MCF 10A (cell line): Measurements from ENCODE around the gene SPAG16. TPM values are rescaled to one million over a fixed set of nuclear protein-coding genes. Genes with fewer than 3 reads are reported as not detected.

ENCODE experiments used
- BruUV-seq: library from RNA; stranded (reverse); fragments of 400-500 nt; replicated peaks from 2 replicates; lab custom pipeline; 2021; lab: Mats Ljungman, UMichigan
- CTCF ChIA-PET: fragments of 300-600 bp; sonication (Branson Sonifier 250); formaldehyde crosslinking; extraction: SDS; loops from one replicate; lab custom pipeline; 2021; ENCODE audit warnings: antibody characterized with exemption, inconsistent platforms; lab: Yijun Ruan, JAX
- POLR2A ChIA-PET: fragments of 300-600, 350-650 bp; sonication (Branson Sonifier 250); formaldehyde crosslinking; extraction: SDS; loops from one replicate; lab custom pipeline; 2020; ENCODE audit warnings: antibody characterized with exemption, inconsistent platforms; lab: Yijun Ruan, JAX
- DNase-seq: peaks from one replicate; pipeline ENCODE4 v3.0.0-alpha.2; 2018; ENCODE audit not compliant: unreplicated experiment
- H3K27ac Mint-ChIP-seq: one replicate; pipeline ENCODE4 v1.8.0; 2022; ENCODE audit warnings: mild to moderate bottlenecking, low read depth, mixed read lengths; ENCODE audit not compliant: unreplicated experiment
- H3K27me3 Mint-ChIP-seq: one replicate; pipeline ENCODE4 v1.8.0; 2022; ENCODE audit warnings: mixed read lengths; ENCODE audit not compliant: insufficient read depth, unreplicated experiment
- H3K36me3 Mint-ChIP-seq: one replicate; pipeline ENCODE4 v1.8.0; 2022; ENCODE audit warnings: mild to moderate bottlenecking, moderate library complexity, mixed read lengths; ENCODE audit not compliant: insufficient read depth, unreplicated experiment
- H3K4me1 Mint-ChIP-seq: one replicate; pipeline ENCODE4 v1.8.0; 2022; ENCODE audit warnings: mixed read lengths; ENCODE audit not compliant: insufficient read depth, unreplicated experiment
- H3K4me3 Mint-ChIP-seq: one replicate; pipeline ENCODE4 v1.8.0; 2022; ENCODE audit warnings: mild to moderate bottlenecking, moderate library complexity, mixed read lengths; ENCODE audit not compliant: unreplicated experiment
- H3K9me3 Mint-ChIP-seq: one replicate; pipeline ENCODE4 v1.8.0; 2022; ENCODE audit warnings: mixed read lengths; ENCODE audit not compliant: unreplicated experiment
- intact Hi-C: fragments of 100-400 bp; cut with micrococcal nuclease; formaldehyde crosslinking; loops from 2 replicates; pipeline ENCODE4 v1.14.1; 2022
- total RNA-seq: library from RNA; stranded (reverse); gene quantifications from 2 replicates; pipeline ENCODE4 v1.2.3, GENCODE V29; 2022
- TF ChIP-seq, protein P1 (sequence below): fragments of 200-600 bp; IDR thresholded peaks from one replicate; pipeline ENCODE4 v1.8.0; 2022; ENCODE audit warnings: antibody characterized with exemption, mild to moderate bottlenecking; ENCODE audit not compliant: unreplicated experiment

SPAG16 gene
- total RNA-seq, 1 experiment from 2014 or later: 11.5 TPM

DNA sequence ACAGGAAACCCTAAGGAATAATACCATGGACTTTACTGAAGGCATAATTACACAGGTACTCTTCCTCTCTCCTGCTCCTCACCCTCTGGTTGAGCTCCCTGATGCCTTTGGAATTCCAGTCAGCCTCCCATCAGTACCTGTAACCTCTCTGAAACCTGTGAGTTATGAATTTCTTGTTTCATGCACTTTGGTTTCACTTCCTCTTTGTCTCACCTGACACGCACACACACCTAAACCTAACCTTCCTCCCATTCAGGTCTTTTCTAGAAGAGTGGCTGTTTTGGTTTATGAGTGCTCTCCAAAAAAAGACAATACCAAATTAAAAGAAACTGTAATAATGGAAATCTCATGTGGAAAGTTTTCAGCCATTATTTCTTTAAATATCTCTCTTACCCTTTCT, 675.3 kb downstream of the SPAG16 start:
- Mint-ChIP-seq H3K4me1 (no peaks in the 10 kb centered on the region), H3K4me3 (no peak overlapping the region), H3K27ac (no peak overlapping the region), H3K9me3 (peaks cover 3% of the 10 kb centered on the region), H3K36me3 (no peaks in the 10 kb centered on the region), H3K27me3 (no peaks in the 10 kb centered on the region)
- intact Hi-C loops: no loop called here
- BruUV-seq: no TSS peak
- ChIA-PET CTCF (interaction anchor here (0.7 kb wide), 2 partner anchors 58 to 183 kb away, joined by 4 to 5 read pairs; no protein-coding TSS in a partner anchor), POLR2A (no interaction called here)
- TF ChIP-seq, protein P1, sequence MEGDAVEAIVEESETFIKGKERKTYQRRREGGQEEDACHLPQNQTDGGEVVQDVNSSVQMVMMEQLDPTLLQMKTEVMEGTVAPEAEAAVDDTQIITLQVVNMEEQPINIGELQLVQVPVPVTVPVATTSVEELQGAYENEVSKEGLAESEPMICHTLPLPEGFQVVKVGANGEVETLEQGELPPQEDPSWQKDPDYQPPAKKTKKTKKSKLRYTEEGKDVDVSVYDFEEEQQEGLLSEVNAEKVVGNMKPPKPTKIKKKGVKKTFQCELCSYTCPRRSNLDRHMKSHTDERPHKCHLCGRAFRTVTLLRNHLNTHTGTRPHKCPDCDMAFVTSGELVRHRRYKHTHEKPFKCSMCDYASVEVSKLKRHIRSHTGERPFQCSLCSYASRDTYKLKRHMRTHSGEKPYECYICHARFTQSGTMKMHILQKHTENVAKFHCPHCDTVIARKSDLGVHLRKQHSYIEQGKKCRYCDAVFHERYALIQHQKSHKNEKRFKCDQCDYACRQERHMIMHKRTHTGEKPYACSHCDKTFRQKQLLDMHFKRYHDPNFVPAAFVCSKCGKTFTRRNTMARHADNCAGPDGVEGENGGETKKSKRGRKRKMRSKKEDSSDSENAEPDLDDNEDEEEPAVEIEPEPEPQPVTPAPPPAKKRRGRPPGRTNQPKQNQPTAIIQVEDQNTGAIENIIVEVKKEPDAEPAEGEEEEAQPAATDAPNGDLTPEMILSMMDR: no peak
- no peak for DNase-seq

DNA sequence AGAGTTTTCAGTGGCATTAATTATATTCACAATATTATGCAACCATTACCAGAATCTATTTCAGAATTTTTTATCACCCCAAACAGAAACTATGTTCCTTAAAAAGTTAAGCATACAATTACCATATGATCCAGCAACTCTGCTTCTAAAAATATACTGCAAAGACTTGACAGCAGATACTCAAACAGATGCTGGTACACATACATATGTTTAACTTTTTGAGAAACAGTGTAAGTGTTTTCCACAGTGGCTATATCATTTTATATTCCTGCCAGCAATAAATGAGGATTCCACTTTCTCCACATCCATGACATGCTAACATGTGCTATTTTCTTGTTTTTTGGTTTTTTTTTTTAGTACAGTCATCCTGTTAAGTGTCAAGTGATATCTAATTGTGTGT, 687.3 kb downstream of the SPAG16 start:
- no TSS peak for BruUV-seq
- no peaks in the 10 kb centered on the region for H3K27me3 Mint-ChIP-seq
- no peak for DNase-seq
- no peaks in the 10 kb centered on the region for H3K4me1 Mint-ChIP-seq
- no peak overlapping the region for H3K27ac Mint-ChIP-seq
- no peaks in the 10 kb centered on the region for H3K36me3 Mint-ChIP-seq
- no peak overlapping the region for H3K4me3 Mint-ChIP-seq
- POLR2A ChIA-PET: no interaction called here
- TF ChIP-seq, protein P1: no peak
- intact Hi-C loops: no loop called here
- H3K9me3 Mint-ChIP-seq: no peaks in the 10 kb centered on the region
- CTCF ChIA-PET: no interaction called here

DNA sequence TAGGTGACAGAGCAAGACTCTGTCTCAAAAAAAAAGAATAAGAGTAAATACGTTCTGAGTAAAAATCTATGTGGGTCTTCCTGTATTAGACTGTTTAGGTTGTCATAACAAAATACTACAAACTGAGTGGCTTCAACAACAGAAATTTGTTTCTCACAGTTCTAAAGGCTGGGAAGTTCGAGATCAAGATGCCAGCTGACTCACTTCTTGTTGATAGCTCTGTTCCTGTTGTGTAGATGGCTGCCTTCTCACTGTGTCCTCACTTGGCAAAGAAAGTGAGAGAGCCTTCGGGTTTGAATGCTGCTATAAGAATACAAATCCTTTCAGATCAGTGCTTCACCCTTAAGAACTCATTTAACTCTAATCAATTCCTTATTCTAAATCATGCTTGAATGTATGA, 696.6 kb downstream of the SPAG16 start:
- BruUV-seq: no TSS peak
- TF ChIP-seq, protein P1: no peak
- no peak for DNase-seq
- no peak overlapping the region for H3K4me3 Mint-ChIP-seq
- no peaks in the 10 kb centered on the region for H3K4me1 Mint-ChIP-seq
- H3K27me3 Mint-ChIP-seq: no peaks in the 10 kb centered on the region
- no peak overlapping the region for H3K27ac Mint-ChIP-seq
- H3K36me3 Mint-ChIP-seq: no peaks in the 10 kb centered on the region
- ChIA-PET POLR2A (interaction anchor here (1.0 kb wide), 2 partner anchors 15 to 16 kb away, joined by 4 read pairs; no protein-coding TSS in a partner anchor), CTCF (no interaction called here)
- no peaks in the 10 kb centered on the region for H3K9me3 Mint-ChIP-seq
- intact Hi-C loops: no loop called here

DNA sequence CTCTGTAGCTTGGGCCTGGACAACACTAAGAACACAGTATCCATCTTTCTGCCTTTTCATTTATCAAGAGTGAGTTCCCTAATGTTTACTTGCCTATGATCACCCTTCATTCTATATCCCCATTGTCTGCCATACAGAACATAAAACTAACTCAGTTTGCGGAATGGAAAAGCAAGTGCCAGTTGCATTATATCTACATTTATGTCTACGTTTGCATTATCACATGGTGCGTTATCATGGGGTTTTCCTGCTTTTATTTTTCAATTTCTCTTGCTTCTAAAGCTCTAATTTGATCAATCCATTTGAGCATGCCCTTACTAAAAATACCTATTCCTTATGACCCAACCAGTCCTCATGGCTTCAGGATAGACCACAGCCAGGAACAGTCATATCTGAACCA, 704.9 kb downstream of the SPAG16 start:
- ChIA-PET POLR2A (no interaction called here), CTCF (interaction anchor here (0.6 kb wide), 1 partner anchor 645 kb away, joined by 4 read pairs; no protein-coding TSS in a partner anchor)
- H3K4me1 Mint-ChIP-seq: no peaks in the 10 kb centered on the region
- H3K36me3 Mint-ChIP-seq: no peaks in the 10 kb centered on the region
- no peaks in the 10 kb centered on the region for H3K27me3 Mint-ChIP-seq
- H3K27ac Mint-ChIP-seq: no peak overlapping the region
- no peak for DNase-seq
- no TSS peak for BruUV-seq
- H3K9me3 Mint-ChIP-seq: no peaks in the 10 kb centered on the region
- TF ChIP-seq, protein P1: no peak
- intact Hi-C loops: no loop called here
- H3K4me3 Mint-ChIP-seq: no peak overlapping the region
